ENCODE results near the gene MTSS2. TPM values are rescaled to one million over a fixed set of nuclear protein-coding genes. Genes with fewer than 3 reads are reported as not detected.
A peak's percentile ranks its signal among the peaks of the same experiment; 100 is the strongest.

The MTSS2 gene
- total and polyA plus RNA-seq, 2 experiments from 2014 or later = 1.6 to 19.6 TPM

DNA sequence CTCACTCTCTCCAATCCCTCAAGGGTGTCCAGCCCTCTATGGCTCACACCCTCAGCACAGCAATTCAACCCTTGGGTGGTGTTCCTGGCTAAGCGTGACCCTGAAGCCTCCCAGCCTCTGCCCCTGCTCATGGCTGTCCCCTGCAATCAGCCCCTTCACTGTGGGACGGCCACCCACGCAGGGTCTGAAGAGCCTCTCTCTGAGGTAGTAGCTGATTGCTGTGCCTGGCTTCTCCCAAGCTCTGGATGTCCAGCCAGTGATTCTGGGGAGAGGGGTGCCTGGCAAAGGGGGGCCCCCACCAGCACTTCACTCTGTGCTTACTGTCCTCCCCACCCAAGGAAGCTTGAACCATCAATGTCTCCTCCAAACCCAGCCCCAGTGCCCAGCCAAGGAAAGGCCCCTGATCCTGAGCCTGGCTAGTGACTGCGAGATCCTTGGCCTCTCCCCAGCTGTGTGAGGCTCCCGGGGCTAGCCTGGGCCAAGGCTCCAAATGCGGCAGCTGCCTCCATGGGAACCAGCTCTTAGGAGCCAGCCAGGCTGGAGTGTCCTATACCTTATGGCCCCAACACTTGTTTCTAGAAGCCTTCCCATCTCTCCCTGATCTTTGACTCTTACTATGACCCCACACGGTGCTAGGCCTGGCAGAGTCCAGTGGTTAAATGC is 9.9 kb downstream of the MTSS2 start:
- peaks cover 7% of the 10 kb centered on the region for H3K27me3 Mint-ChIP-seq (ENCODE audit: insufficient read depth, low read depth, poor library complexity)
- H2AFZ ChIP-seq = no peak overlapping the region
- ATAC-seq = no peak
- no peak overlapping the region for H3K4me3 Mint-ChIP-seq
- no peak overlapping the region for H3K4me3 ChIP-seq
- H3K4me1 ChIP-seq (ENCODE audit: insufficient read depth) = peaks cover 7% of the 10 kb centered on the region
- no peak for DNase-seq (ENCODE audit: low spot score)
- no peak overlapping the region for H3K4me2 ChIP-seq
- no peak overlapping the region for H3K27ac ChIP-seq (ENCODE audit: low read depth)
- no peaks in the 10 kb centered on the region for H3K9me3 Mint-ChIP-seq
- H3K36me3 ChIP-seq (ENCODE audit: insufficient read depth) = no peaks in the 10 kb centered on the region
- H3K27ac Mint-ChIP-seq = peak overlapping the region; percentile 89
- peaks cover 20% of the 10 kb centered on the region for H3K36me3 Mint-ChIP-seq (ENCODE audit: low read depth)
- H4K20me1 ChIP-seq (replicated peaks; ENCODE audit: insufficient read depth) = 0 out of 2 replicates have a peak, but pooled peaks cover 3% of the 10 kb centered on the region
- H3K4me1 Mint-ChIP-seq = peaks cover 13% of the 10 kb centered on the region
- no peak for TF ChIP-seq STAT1 (IDR thresholded peaks at IDR 0.05; ENCODE audit: unreplicated experiment)
- no peak for TF ChIP-seq ZNF114 (CRISPR knock-in tag; IDR thresholded peaks at IDR 0.05)
- TF ChIP-seq, protein P1, sequence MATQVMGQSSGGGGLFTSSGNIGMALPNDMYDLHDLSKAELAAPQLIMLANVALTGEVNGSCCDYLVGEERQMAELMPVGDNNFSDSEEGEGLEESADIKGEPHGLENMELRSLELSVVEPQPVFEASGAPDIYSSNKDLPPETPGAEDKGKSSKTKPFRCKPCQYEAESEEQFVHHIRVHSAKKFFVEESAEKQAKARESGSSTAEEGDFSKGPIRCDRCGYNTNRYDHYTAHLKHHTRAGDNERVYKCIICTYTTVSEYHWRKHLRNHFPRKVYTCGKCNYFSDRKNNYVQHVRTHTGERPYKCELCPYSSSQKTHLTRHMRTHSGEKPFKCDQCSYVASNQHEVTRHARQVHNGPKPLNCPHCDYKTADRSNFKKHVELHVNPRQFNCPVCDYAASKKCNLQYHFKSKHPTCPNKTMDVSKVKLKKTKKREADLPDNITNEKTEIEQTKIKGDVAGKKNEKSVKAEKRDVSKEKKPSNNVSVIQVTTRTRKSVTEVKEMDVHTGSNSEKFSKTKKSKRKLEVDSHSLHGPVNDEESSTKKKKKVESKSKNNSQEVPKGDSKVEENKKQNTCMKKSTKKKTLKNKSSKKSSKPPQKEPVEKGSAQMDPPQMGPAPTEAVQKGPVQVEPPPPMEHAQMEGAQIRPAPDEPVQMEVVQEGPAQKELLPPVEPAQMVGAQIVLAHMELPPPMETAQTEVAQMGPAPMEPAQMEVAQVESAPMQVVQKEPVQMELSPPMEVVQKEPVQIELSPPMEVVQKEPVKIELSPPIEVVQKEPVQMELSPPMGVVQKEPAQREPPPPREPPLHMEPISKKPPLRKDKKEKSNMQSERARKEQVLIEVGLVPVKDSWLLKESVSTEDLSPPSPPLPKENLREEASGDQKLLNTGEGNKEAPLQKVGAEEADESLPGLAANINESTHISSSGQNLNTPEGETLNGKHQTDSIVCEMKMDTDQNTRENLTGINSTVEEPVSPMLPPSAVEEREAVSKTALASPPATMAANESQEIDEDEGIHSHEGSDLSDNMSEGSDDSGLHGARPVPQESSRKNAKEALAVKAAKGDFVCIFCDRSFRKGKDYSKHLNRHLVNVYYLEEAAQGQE (IDR thresholded peaks at IDR 0.05; ENCODE audit: unreplicated experiment) = no peak
- TF ChIP-seq, protein P2, sequence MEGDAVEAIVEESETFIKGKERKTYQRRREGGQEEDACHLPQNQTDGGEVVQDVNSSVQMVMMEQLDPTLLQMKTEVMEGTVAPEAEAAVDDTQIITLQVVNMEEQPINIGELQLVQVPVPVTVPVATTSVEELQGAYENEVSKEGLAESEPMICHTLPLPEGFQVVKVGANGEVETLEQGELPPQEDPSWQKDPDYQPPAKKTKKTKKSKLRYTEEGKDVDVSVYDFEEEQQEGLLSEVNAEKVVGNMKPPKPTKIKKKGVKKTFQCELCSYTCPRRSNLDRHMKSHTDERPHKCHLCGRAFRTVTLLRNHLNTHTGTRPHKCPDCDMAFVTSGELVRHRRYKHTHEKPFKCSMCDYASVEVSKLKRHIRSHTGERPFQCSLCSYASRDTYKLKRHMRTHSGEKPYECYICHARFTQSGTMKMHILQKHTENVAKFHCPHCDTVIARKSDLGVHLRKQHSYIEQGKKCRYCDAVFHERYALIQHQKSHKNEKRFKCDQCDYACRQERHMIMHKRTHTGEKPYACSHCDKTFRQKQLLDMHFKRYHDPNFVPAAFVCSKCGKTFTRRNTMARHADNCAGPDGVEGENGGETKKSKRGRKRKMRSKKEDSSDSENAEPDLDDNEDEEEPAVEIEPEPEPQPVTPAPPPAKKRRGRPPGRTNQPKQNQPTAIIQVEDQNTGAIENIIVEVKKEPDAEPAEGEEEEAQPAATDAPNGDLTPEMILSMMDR (conservative IDR thresholded peaks at IDR 0.05; ENCODE audit: low read depth in 2 of 2) = no peak
- TF ChIP-seq JUNB (IDR thresholded peaks at IDR 0.05; ENCODE audit: unreplicated experiment) = no peak
- TF ChIP-seq ZNF331 (CRISPR knock-in tag; IDR thresholded peaks at IDR 0.05; ENCODE audit: low read depth) = no peak
- TF ChIP-seq, protein P3, sequence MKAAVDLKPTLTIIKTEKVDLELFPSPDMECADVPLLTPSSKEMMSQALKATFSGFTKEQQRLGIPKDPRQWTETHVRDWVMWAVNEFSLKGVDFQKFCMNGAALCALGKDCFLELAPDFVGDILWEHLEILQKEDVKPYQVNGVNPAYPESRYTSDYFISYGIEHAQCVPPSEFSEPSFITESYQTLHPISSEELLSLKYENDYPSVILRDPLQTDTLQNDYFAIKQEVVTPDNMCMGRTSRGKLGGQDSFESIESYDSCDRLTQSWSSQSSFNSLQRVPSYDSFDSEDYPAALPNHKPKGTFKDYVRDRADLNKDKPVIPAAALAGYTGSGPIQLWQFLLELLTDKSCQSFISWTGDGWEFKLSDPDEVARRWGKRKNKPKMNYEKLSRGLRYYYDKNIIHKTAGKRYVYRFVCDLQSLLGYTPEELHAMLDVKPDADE (IDR thresholded peaks at IDR 0.05) = no peak
- no peak for TF ChIP-seq EZH2phosphoT487 (IDR thresholded peaks at IDR 0.05; ENCODE audit: unreplicated experiment)
- TF ChIP-seq CREB1 (CRISPR knock-in tag; IDR thresholded peaks at IDR 0.05; ENCODE audit: low read depth) = no peak
- no peak for TF ChIP-seq EZH2 (IDR thresholded peaks at IDR 0.05; ENCODE audit: low read depth, unreplicated experiment)
- no peak for TF ChIP-seq NANOG (IDR thresholded peaks at IDR 0.05; ENCODE audit: borderline replicate concordance)
- no peak for TF ChIP-seq POLR2AphosphoS5 (IDR thresholded peaks at IDR 0.05; ENCODE audit: low read depth)
- no peak for TF ChIP-seq ZNF462 (CRISPR knock-in tag; IDR thresholded peaks at IDR 0.05)
- peaks cover 5% of the 10 kb centered on the region; the same call in 1 of the 2 replicates for H3F3A ChIP-seq (replicated peaks; ENCODE audit: low read depth)
- H3K9me2 ChIP-seq (ENCODE audit: insufficient read depth) = no peaks in the 10 kb centered on the region
- no peaks in the 10 kb centered on the region for H3K27me3 ChIP-seq (ENCODE audit: insufficient read depth)
- no peaks in the 10 kb centered on the region for H3K79me2 ChIP-seq (replicated peaks; ENCODE audit: insufficient read depth)

Data from GM23338 (cell line).